ENCODE measurements around the gene PYDC1.

Gene PYDC1

DNA sequence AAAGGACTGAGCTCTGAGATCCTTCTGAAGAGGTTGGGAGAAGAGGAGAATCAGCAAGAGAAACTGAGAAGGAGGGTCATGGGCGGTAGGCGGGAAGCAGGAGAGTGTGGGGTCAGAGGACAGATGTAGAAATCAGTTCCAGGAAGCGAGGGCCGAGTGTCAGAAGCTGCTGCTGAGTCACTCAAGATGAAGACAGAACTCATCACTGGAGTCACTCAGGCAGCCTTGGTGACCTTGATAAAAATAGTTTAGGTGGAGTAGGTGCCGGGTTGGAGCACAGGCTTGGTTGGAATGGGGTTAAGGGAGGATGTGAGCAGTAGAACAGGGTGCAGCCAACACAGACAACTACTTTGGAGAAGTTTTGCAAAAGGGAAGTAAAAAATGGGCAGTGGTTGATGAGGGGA is 36.7 kb upstream of the PYDC1 start:
- no peak overlapping the region for H3K4me2 ChIP-seq (ENCODE audit: low read depth, low read length, poor library complexity, severe bottlenecking)
- H3K9me3 ChIP-seq (ENCODE audit: insufficient read depth, low read depth, low read length) = no peaks in the 10 kb centered on the region
- TF ChIP-seq, protein P1, sequence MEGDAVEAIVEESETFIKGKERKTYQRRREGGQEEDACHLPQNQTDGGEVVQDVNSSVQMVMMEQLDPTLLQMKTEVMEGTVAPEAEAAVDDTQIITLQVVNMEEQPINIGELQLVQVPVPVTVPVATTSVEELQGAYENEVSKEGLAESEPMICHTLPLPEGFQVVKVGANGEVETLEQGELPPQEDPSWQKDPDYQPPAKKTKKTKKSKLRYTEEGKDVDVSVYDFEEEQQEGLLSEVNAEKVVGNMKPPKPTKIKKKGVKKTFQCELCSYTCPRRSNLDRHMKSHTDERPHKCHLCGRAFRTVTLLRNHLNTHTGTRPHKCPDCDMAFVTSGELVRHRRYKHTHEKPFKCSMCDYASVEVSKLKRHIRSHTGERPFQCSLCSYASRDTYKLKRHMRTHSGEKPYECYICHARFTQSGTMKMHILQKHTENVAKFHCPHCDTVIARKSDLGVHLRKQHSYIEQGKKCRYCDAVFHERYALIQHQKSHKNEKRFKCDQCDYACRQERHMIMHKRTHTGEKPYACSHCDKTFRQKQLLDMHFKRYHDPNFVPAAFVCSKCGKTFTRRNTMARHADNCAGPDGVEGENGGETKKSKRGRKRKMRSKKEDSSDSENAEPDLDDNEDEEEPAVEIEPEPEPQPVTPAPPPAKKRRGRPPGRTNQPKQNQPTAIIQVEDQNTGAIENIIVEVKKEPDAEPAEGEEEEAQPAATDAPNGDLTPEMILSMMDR (conservative IDR thresholded peaks at IDR 0.05; ENCODE audit: low read length) = no peak
- H3K36me3 ChIP-seq (ENCODE audit: insufficient read depth, low read length) = no peaks in the 10 kb centered on the region
- no peaks in the 10 kb centered on the region for H3F3A ChIP-seq (ENCODE audit: low read depth)
- H3K9ac ChIP-seq (ENCODE audit: low read depth, low read length, poor library complexity, severe bottlenecking) = no peak overlapping the region
- peak overlapping the region; percentile 40; the same call in 1 of the 2 replicates for H2AFZ ChIP-seq (ENCODE audit: low read length)
- no peaks in the 10 kb centered on the region for H3K27me3 ChIP-seq (ENCODE audit: insufficient read depth, low read length, poor library complexity, severe bottlenecking)
- H3K4me3 ChIP-seq (ENCODE audit: low read length, poor library complexity, severe bottlenecking) = no peak overlapping the region
- no peaks in the 10 kb centered on the region for H4K20me1 ChIP-seq (ENCODE audit: insufficient read depth, low read length, poor library complexity, severe bottlenecking)
- no peaks in the 10 kb centered on the region for H3K4me1 ChIP-seq (ENCODE audit: insufficient read depth, low read length, poor library complexity, severe bottlenecking)
- no peaks in the 10 kb centered on the region for H3K79me2 ChIP-seq (ENCODE audit: insufficient read depth, low read length)
- no peaks in the 10 kb centered on the region for H3K9me2 ChIP-seq (replicated peaks; ENCODE audit: low read depth, low read length)

DNA sequence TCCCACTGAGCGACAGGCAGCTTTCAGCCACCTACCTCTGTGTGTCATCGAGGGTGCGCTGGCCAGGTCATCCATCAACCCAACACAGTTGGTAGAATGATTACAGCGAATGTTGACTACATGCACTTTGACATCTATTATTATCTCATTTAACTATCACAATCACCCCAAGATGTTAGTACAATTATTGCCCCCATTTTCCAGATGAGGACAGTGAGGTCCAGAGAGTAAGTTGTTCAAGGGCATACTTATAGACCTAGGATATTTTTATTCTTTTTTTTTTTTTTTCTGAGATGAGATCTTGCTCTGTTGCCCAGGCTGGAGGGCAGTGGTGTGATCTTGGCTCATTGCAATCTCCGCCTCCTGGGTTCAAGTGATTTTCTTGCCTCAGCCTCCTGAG is 34.5 kb upstream of the PYDC1 start:
- Histone ChIP-seq H3K9ac (ENCODE audit: low read depth, low read length, poor library complexity, severe bottlenecking) (no peak overlapping the region), H3K4me1 (ENCODE audit: insufficient read depth, low read length, poor library complexity, severe bottlenecking) (no peaks in the 10 kb centered on the region), H3K79me2 (ENCODE audit: insufficient read depth, low read length) (no peaks in the 10 kb centered on the region), H3K4me2 (ENCODE audit: low read depth, low read length, poor library complexity, severe bottlenecking) (no peak overlapping the region), H4K20me1 (ENCODE audit: insufficient read depth, low read length, poor library complexity, severe bottlenecking) (no peaks in the 10 kb centered on the region), H3F3A (ENCODE audit: low read depth) (no peaks in the 10 kb centered on the region), H3K9me3 (ENCODE audit: insufficient read depth, low read depth, low read length) (no peaks in the 10 kb centered on the region), H3K9me2 (replicated peaks; ENCODE audit: low read depth, low read length) (no peaks in the 10 kb centered on the region), H3K4me3 (ENCODE audit: low read length, poor library complexity, severe bottlenecking) (no peak overlapping the region), H3K27me3 (ENCODE audit: insufficient read depth, low read length, poor library complexity, severe bottlenecking) (no peaks in the 10 kb centered on the region), H2AFZ (ENCODE audit: low read length) (no peak overlapping the region), H3K36me3 (ENCODE audit: insufficient read depth, low read length) (no peaks in the 10 kb centered on the region)
- TF ChIP-seq, protein P1 (conservative IDR thresholded peaks at IDR 0.05; ENCODE audit: low read length) = no peak
- no peak for TF ChIP-seq EZH2phosphoT487 (IDR thresholded peaks at IDR 0.05; ENCODE audit: borderline replicate concordance)

DNA sequence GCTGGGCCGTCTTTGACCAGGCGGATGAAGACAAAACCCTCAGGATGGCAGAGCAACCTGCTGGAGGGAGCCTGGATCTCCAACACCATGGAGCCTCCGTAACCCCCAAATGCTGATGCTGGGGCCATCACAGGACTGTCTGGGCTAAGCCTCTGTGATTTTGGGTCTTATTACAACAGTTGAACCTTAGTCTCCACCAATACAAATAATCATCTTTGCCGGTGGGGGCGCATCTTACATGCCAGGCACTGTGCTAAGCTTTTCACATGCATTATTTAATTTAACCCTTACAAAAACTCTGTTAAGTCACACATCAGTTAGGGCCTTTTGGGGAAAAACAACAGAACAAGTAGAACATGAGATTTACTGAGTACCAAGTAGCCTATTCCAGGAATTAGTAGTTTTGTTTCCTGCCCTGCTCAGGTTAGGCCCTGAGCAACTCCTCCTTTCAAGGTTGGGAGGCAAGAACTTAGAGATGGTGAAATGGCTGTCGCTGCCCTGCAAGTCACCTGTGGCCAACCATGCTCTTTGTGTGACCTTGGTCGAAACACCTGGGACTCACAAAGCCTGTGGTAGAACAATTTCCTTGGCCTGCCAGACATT is 33.9 kb upstream of the PYDC1 start:
- H3K4me3 ChIP-seq (ENCODE audit: low read length, poor library complexity, severe bottlenecking) = no peak overlapping the region
- no peaks in the 10 kb centered on the region for H3K9me2 ChIP-seq (replicated peaks; ENCODE audit: low read depth, low read length)
- no peak overlapping the region for H3K4me2 ChIP-seq (ENCODE audit: low read depth, low read length, poor library complexity, severe bottlenecking)
- H3K36me3 ChIP-seq (ENCODE audit: insufficient read depth, low read length) = no peaks in the 10 kb centered on the region
- no peak overlapping the region for H2AFZ ChIP-seq (ENCODE audit: low read length)
- H3K27me3 ChIP-seq (ENCODE audit: insufficient read depth, low read length, poor library complexity, severe bottlenecking) = no peaks in the 10 kb centered on the region
- H3K9me3 ChIP-seq (ENCODE audit: insufficient read depth, low read depth, low read length) = no peaks in the 10 kb centered on the region
- H3F3A ChIP-seq (ENCODE audit: low read depth) = no peaks in the 10 kb centered on the region
- TF ChIP-seq EZH2phosphoT487 (IDR thresholded peaks at IDR 0.05; ENCODE audit: borderline replicate concordance) = no peak
- no peaks in the 10 kb centered on the region for H4K20me1 ChIP-seq (ENCODE audit: insufficient read depth, low read length, poor library complexity, severe bottlenecking)
- no peaks in the 10 kb centered on the region for H3K4me1 ChIP-seq (ENCODE audit: insufficient read depth, low read length, poor library complexity, severe bottlenecking)
- no peaks in the 10 kb centered on the region for H3K79me2 ChIP-seq (ENCODE audit: insufficient read depth, low read length)
- no peak overlapping the region for H3K9ac ChIP-seq (ENCODE audit: low read depth, low read length, poor library complexity, severe bottlenecking)

DNA sequence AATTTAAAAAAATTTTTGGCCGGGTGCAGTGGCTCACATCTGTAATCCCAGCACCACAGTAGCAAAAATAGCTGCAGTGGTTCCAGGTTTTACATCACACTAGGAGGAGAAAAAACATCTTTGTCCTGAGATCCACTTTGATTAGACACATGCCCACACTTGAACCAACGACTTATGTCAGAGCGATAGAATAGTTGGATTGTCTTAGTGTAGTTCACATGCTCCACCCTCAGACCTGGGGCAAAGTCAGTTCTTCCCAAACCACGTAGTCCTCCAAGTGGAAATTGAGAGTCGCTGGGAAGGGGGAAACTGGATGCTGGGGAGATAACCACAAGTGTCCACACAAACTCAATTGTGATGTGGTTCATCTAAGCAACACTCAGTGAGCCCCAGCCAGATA is 31.4 kb upstream of the PYDC1 start:
- Histone ChIP-seq H3K9ac (ENCODE audit: low read depth, low read length, poor library complexity, severe bottlenecking) (no peak overlapping the region), H3K27me3 (ENCODE audit: insufficient read depth, low read length, poor library complexity, severe bottlenecking) (no peaks in the 10 kb centered on the region), H3K4me2 (ENCODE audit: low read depth, low read length, poor library complexity, severe bottlenecking) (no peak overlapping the region), H3F3A (ENCODE audit: low read depth) (no peaks in the 10 kb centered on the region), H2AFZ (ENCODE audit: low read length) (no peak overlapping the region), H3K36me3 (ENCODE audit: insufficient read depth, low read length) (no peaks in the 10 kb centered on the region), H4K20me1 (ENCODE audit: insufficient read depth, low read length, poor library complexity, severe bottlenecking) (no peaks in the 10 kb centered on the region), H3K9me2 (replicated peaks; ENCODE audit: low read depth, low read length) (no peaks in the 10 kb centered on the region), H3K4me3 (ENCODE audit: low read length, poor library complexity, severe bottlenecking) (no peak overlapping the region), H3K79me2 (ENCODE audit: insufficient read depth, low read length) (no peaks in the 10 kb centered on the region), H3K4me1 (ENCODE audit: insufficient read depth, low read length, poor library complexity, severe bottlenecking) (no peaks in the 10 kb centered on the region), H3K9me3 (ENCODE audit: insufficient read depth, low read depth, low read length) (no peaks in the 10 kb centered on the region)
- TF ChIP-seq, protein P1 (conservative IDR thresholded peaks at IDR 0.05; ENCODE audit: low read length) = no peak
- no peak for TF ChIP-seq EZH2phosphoT487 (IDR thresholded peaks at IDR 0.05; ENCODE audit: borderline replicate concordance)
